NCI-H2196 (cell line): Measurements from ENCODE around the gene DNM3.
A peak's percentile ranks its signal among the peaks of the same experiment; 100 is the strongest.

ENCODE experiments used
- DNase-seq: peaks from one replicate; lab custom pipeline; 2025; ENCODE audit not compliant: unreplicated experiment; lab: John Stamatoyannopoulos, UW

Gene DNM3

GRCh38 chr1:172400722-172401105 lies 559.4 kb downstream of the DNM3 start:
- no peak for DNase-seq

GRCh38 chr1:172401477-172401876 lies 560.2 kb downstream of the DNM3 start:
- DNase-seq: no peak

GRCh38 chr1:172401892-172402291 lies 560.6 kb downstream of the DNM3 start:
- DNase-seq: no peak

GRCh38 chr1:172402878-172403569 lies 561.7 kb downstream of the DNM3 start:
- no peak for DNase-seq

- no peak for DNase-seq
Measured at GRCh38 chr1:172404121-172404520, 562.8 kb downstream of the DNM3 start.

- no peak for DNase-seq
Measured at GRCh38 chr1:172405912-172406311, 564.6 kb downstream of the DNM3 start.

- no peak for DNase-seq
Measured at GRCh38 chr1:172406968-172407367, 565.7 kb downstream of the DNM3 start.

- no peak for DNase-seq
Measured at GRCh38 chr1:172408958-172409357, 567.7 kb downstream of the DNM3 start.

GRCh38 chr1:172410027-172410426 lies 568.7 kb downstream of the DNM3 start:
- DNase-seq: no peak

GRCh38 chr1:172411791-172412338 lies 570.6 kb downstream of the DNM3 start:
- DNase-seq: no peak

- no peak for DNase-seq
Measured at GRCh38 chr1:172414331-172414730, 573.0 kb downstream of the DNM3 start.

- DNase-seq: no peak
Measured at GRCh38 chr1:172416496-172417035, 575.3 kb downstream of the DNM3 start.

- no peak for DNase-seq
Measured at GRCh38 chr1:172417557-172417956, 576.3 kb downstream of the DNM3 start.

GRCh38 chr1:172420385-172420784 lies 579.1 kb downstream of the DNM3 start, which contains the start of gene C1orf105:
C1orf105 (plus strand) TSS chr1:172420685; CDS start chr1:172420886, 201 bp downstream.
- no peak for DNase-seq

GRCh38 chr1:172421974-172422604 lies 580.8 kb downstream of the DNM3 start:
- no peak for DNase-seq

- DNase-seq: no peak
Measured at GRCh38 chr1:172423336-172423735, 582.0 kb downstream of the DNM3 start.

- DNase-seq: no peak
Measured at GRCh38 chr1:172425339-172425738, 584.0 kb downstream of the DNM3 start.

- DNase-seq: no peak
Measured at GRCh38 chr1:172427191-172427590, 585.9 kb downstream of the DNM3 start.

GRCh38 chr1:172429331-172430127 lies 588.2 kb downstream of the DNM3 start:
- peak; percentile 27 for DNase-seq

- DNase-seq: no peak
Measured at GRCh38 chr1:172430128-172430454, 588.8 kb downstream of the DNM3 start.

GRCh38 chr1:172431204-172431603 lies 589.9 kb downstream of the DNM3 start:
- DNase-seq: no peak
